NOMO-1 treated with DMSO at 0.1 percent for 48 hours (cell line): ENCODE measurements around the gene RTL3.
"Not testable (repeated sequence)": the region's sequence is repeated elsewhere in the genome, so short reads cannot be mapped to it uniquely, and the experiment has no call there.

ENCODE experiments used
- DNase-seq: peaks from one replicate; lab custom pipeline; 2025; ENCODE audit not compliant: unreplicated experiment; lab: John Stamatoyannopoulos, UW

Gene RTL3

GRCh38 chrX:78658845-78659744 lies at the start of gene RTL3:
Gene RTL3 (minus strand): TSS chrX:78659328. CDS start chrX:78658420, 908 bp downstream.
- no peak for DNase-seq

- no peak for DNase-seq
Observed at GRCh38 chrX:78708816-78709215, 49.7 kb upstream of the RTL3 start.

GRCh38 chrX:78708262-78708661 lies 49.1 kb upstream of the RTL3 start:
- peak; percentile 68 for DNase-seq

DNA sequence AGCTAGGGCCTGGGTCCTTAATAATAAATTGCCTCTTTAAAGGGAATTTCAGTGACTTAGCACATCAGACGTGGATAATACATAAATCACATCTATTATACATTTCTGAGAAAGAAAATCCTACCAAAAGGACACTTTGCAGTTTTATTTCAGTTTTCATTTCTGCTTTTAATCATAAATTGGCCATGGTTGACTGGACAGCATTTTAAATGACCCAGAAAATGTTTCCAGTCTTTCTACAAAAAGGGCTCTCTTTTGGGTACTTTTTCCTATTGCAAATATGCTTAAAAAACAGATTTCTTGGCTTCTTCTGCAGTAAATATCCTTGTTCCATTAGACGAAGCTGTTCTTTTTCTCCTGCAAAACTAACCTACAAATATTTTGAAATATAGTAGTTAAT lies 46.9 kb upstream of the RTL3 start:
- DNase-seq, result no peak

- no peak for DNase-seq
Observed at GRCh38 chrX:78693536-78693935, 34.4 kb upstream of the RTL3 start.

DNA sequence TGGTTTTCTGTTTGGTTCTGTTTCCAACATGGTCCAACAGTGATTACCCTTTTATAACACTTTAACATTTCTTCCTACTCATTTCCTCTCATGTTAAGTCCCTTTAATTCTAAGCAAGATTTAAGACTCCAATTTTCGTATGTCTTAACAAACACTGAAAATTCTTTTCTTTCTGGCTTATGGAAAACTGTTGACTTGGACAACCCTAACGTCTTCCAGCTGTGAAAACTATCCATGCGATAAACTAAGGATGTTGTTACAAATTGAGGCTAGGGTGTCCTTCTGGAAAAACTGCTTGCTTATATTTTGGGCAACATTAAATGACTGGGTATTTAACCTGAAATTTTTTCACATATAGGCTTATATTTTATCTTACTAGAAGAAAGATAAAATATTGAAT lies 33.9 kb upstream of the RTL3 start:
- DNase-seq, result no peak

GRCh38 chrX:78687586-78687985 lies 28.5 kb upstream of the RTL3 start:
- DNase-seq, result peak; percentile 79

DNA sequence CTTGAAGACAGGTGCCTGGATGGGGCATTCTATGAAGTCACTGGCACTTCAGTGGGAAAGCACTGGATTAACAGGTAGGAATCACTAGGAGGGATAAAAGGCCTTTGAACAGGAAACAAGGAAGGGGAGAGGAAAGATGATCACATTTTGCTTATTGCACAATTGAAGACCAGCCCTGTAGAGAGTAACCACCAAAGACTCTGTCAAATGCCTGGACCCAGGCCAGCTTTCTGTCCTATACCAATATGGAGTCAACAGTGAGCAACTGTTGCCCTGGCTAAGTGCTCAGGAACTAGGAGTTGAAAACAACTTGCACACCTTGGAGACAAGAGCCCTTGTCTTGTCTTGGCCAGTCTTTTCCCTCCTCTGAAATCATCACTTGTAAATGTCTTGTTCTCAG lies 14.1 kb upstream of the RTL3 start:
- DNase-seq, result no peak

GRCh38 chrX:78665342-78665741 lies 6.2 kb upstream of the RTL3 start:
- no peak for DNase-seq

DNA sequence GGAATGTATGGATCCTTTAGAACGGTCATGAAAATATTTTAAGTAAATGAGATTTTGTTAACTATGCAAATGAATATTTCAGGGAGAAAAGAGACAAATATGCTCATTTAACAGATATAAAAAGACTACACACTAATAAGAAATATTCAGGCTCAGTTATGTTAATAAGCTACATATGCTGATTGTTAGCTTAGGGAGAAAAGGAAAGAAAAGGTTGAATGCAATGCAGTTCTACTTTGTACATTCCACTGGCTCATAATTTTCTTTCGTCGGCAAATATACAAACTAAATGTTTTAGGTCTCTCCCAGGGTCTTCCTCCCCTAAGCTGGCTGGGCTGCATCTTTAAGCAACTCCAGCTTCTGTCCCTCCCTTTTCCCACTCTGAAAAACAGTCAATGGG lies 2.7 kb upstream of the RTL3 start:
- no peak for DNase-seq

- DNase-seq, result no peak
Observed at GRCh38 chrX:78659955-78660354, 827 bp upstream of the RTL3 start.

GRCh38 chrX:78658414-78658813 lies 714 bp downstream of the RTL3 start:
- no peak for DNase-seq

GRCh38 chrX:78655642-78656041 lies 3.5 kb downstream of the RTL3 start:
- DNase-seq, result no peak

- DNase-seq, result peak; percentile 93
Observed at GRCh38 chrX:78653118-78653822, 5.9 kb downstream of the RTL3 start.

GRCh38 chrX:78650906-78651437 lies 8.2 kb downstream of the RTL3 start:
- peak; percentile 93 for DNase-seq

GRCh38 chrX:78643874-78644273 lies 15.3 kb downstream of the RTL3 start:
- no peak for DNase-seq

DNA sequence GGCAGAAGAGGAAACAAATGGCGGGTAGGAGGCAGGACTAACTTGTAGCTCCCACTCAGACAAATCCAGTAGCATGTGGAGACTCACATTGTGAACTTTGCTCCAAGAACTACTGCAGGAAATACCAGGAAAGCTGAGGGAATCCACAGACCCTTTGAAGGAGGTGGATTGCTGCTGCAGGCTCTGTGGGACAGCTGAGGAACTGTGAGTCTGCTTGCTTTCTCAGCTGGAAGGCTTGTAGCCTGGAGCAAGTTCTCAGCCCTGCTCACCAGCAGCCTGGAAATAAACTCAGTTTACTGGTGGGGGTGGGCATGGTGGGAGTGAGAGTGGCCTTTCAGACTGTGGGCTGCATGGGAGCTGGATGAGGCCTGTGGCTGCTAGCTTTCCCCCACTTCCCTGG lies 16.0 kb downstream of the RTL3 start:
- no peak for DNase-seq

DNA sequence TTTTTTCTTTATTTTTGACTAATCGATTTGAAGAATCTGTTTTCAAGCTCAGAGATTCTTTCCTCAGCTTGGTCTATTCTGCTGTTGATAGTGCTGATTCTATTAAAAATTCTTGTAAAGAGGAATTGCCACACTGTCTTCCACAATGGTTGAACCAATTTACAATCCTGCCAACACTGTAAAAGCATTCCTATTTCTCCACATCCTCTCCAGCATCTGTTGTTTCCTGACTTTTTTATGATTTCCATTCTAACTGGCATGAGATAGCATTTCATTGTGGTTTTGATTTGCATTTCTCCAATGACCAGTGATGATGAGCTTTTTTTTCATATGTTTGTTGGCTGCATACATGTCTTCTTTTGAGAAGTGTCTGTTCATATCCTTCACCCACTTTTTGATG lies 23.0 kb downstream of the RTL3 start:
- not testable (repeated sequence) for DNase-seq

- peak; percentile 44 for DNase-seq
Observed at GRCh38 chrX:78624962-78625909, 33.9 kb downstream of the RTL3 start.

DNA sequence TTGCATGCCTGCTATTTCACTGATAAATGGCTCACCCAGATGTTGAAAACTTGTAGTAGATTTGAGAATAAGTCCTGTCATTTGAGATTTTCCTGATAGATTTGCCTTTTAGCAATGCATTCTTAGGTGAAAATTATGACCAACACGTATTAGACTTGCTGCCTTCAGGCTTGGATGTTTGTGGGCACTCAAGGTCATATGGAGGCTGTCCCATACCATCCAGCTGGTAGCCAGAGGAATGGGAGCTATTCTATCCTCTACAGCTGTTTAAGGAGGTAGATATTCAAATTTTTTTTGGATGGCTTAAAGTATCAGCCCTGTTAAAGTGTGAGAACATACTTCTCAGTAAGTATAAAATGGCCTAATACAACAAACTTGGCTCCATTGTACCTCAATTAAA lies 34.7 kb downstream of the RTL3 start:
- no peak for DNase-seq

GRCh38 chrX:78622831-78623230 lies 36.3 kb downstream of the RTL3 start:
- no peak for DNase-seq
